HL-60 (cell line): ENCODE results near the gene UNC5C.

Experiments
- DNase-seq, 2 experiments: peaks; one replicate each; pipeline ENCODE4 v3.0.0-alpha.2; 2010 to 2020; ENCODE audit warnings: low read depth in 1 of 2, low spot score in 1 of 2
- H3K27ac ChIP-seq: fragments of 250-450 bp; sonication (Bioruptor Pico); replicated peaks from 2 replicates; pipeline ENCODE4 v1.5.1; 2020; ENCODE audit warnings: mild to moderate bottlenecking, moderate library complexity
- H3K27me3 ChIP-seq: fragments of 250-450 bp; sonication (Bioruptor Pico); 2 replicates; pipeline ENCODE4 v1.5.1; 2021; ENCODE audit warnings: mild to moderate bottlenecking, moderate library complexity; ENCODE audit not compliant: insufficient read depth, poor library complexity, severe bottlenecking
- H3K4me3 ChIP-seq: replicated peaks from 2 replicates; pipeline ENCODE4 v1.5.1; 2011; ENCODE audit warnings: mild to moderate bottlenecking, control low read depth, low read length; ENCODE audit not compliant: insufficient read depth
- GABPA ChIP-seq: IDR thresholded peaks from 2 replicates; pipeline ENCODE4 v1.6.1; 2012; ENCODE audit warnings: low read depth
- POLR2AphosphoS5 ChIP-seq: IDR thresholded peaks from 2 replicates; pipeline ENCODE4 v1.6.1; 2012; ENCODE audit warnings: low read depth
- SPI1 ChIP-seq: IDR thresholded peaks from 2 replicates; pipeline ENCODE4 v1.6.1; 2012; ENCODE audit warnings: low read depth, mild to moderate bottlenecking, borderline replicate concordance
- TF ChIP-seq, protein P1 (sequence below): IDR thresholded peaks from one replicate; pipeline ENCODE4 v1.5.1; 2011; ENCODE audit warnings: low read length, control low read depth, inconsistent platforms; ENCODE audit not compliant: insufficient read depth
- TF ChIP-seq, protein P2 (sequence below): IDR thresholded peaks from 2 replicates; pipeline ENCODE4 v1.6.1; 2012; ENCODE audit warnings: low read depth; ENCODE audit not compliant: insufficient replicate concordance

UNC5C gene

DNA sequence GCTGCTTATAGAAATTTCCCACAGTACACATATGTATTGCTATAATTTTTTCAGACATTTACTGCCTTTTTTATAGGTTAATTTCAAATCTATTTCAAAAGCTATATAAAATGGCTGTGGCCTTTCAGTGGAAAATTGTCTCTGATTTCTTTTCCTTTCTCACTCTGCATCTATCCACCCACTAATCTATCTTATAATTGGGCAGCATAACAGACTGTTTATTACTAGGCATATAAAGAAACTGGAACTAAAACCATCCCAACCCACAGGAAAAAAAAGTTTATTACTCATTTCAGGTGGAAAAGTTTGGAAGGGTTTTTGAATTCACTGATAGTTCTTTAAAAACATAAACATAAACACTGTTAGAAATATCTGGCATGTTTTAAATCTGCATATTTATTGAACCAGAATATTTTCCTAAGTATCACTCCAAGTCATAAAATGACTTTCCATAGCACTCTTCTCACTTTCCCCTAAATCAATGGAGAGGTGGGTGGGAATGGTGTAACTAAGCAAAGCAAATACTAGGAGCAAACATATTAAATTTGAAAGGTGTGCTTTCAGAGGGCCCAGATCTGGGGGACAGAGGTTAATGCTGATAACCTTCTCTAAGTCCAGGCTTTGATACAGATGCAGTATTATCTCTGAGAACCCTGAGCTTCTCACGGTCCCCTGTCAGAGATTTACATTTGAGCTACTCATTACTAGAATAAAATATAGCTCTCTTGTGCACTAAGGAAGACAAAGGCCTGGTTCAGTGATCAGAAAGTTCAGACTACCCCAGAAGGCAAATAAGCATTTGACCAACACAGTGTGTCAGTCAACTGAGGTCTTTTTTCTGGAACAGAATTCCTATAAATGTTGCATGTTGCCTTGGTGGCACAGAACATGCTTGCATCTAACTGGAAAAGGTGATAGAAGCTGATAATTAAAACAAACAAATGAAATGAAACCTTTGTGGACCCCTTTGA lies 328.3 kb downstream of the UNC5C start:
- Histone ChIP-seq H3K27ac (no peak overlapping the region), H3K27me3 (no peaks in the 10 kb centered on the region), H3K4me3 (no peak overlapping the region)
- DNase-seq, result no peak
- TF ChIP-seq, protein P1, sequence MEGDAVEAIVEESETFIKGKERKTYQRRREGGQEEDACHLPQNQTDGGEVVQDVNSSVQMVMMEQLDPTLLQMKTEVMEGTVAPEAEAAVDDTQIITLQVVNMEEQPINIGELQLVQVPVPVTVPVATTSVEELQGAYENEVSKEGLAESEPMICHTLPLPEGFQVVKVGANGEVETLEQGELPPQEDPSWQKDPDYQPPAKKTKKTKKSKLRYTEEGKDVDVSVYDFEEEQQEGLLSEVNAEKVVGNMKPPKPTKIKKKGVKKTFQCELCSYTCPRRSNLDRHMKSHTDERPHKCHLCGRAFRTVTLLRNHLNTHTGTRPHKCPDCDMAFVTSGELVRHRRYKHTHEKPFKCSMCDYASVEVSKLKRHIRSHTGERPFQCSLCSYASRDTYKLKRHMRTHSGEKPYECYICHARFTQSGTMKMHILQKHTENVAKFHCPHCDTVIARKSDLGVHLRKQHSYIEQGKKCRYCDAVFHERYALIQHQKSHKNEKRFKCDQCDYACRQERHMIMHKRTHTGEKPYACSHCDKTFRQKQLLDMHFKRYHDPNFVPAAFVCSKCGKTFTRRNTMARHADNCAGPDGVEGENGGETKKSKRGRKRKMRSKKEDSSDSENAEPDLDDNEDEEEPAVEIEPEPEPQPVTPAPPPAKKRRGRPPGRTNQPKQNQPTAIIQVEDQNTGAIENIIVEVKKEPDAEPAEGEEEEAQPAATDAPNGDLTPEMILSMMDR, result no peak
- no peak for TF ChIP-seq SPI1
- no peak for TF ChIP-seq POLR2AphosphoS5
- no peak for TF ChIP-seq GABPA
- TF ChIP-seq, protein P2, sequence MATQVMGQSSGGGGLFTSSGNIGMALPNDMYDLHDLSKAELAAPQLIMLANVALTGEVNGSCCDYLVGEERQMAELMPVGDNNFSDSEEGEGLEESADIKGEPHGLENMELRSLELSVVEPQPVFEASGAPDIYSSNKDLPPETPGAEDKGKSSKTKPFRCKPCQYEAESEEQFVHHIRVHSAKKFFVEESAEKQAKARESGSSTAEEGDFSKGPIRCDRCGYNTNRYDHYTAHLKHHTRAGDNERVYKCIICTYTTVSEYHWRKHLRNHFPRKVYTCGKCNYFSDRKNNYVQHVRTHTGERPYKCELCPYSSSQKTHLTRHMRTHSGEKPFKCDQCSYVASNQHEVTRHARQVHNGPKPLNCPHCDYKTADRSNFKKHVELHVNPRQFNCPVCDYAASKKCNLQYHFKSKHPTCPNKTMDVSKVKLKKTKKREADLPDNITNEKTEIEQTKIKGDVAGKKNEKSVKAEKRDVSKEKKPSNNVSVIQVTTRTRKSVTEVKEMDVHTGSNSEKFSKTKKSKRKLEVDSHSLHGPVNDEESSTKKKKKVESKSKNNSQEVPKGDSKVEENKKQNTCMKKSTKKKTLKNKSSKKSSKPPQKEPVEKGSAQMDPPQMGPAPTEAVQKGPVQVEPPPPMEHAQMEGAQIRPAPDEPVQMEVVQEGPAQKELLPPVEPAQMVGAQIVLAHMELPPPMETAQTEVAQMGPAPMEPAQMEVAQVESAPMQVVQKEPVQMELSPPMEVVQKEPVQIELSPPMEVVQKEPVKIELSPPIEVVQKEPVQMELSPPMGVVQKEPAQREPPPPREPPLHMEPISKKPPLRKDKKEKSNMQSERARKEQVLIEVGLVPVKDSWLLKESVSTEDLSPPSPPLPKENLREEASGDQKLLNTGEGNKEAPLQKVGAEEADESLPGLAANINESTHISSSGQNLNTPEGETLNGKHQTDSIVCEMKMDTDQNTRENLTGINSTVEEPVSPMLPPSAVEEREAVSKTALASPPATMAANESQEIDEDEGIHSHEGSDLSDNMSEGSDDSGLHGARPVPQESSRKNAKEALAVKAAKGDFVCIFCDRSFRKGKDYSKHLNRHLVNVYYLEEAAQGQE, result no peak

DNA sequence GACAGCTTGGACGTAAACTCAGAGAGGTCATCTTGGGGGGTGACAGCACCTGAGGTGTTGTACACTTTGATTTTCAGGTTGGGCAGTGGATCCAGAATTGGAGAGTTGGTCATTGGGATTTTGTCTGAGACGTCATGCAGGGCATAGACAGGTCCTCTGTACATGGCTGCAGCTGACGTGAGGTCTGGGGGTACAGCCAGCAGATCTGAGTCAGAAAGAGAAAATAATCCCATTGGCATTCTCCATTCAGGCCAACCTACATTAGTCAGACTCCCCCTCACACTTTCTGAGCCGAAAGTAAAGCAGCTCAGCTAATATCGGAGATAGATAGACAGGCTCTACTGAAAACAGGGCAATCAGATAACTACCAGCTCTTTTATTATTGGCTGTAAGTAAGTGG lies 329.7 kb downstream of the UNC5C start:
- Histone ChIP-seq H3K27me3 (no peaks in the 10 kb centered on the region), H3K27ac (no peak overlapping the region), H3K4me3 (no peak overlapping the region)
- DNase-seq, result no peak
- TF ChIP-seq, protein P1, result no peak
- TF ChIP-seq POLR2AphosphoS5 (no peak), SPI1 (no peak), GABPA (no peak)
- TF ChIP-seq, protein P2, result no peak

DNA sequence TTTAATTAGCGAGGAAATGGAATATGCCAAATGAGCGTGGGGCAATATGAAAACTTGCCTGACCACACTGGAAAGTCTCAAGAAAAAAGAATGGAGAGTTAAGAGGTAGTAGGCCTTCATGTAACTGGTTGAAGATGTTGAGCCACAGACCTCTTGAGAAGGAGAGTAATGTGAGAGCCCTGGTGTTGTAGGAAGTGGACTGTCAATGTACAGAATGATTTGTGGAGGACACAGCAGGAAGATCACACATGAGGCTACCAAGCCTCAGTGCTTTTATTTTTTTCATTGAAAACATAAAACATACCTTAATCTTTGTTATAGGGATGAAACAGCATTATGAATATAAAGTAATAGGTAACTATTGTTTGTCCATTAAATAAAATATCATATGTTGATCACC lies 331.6 kb downstream of the UNC5C start:
- TF ChIP-seq, protein P1, result no peak
- TF ChIP-seq, protein P2, result no peak
- TF ChIP-seq SPI1 (no peak), GABPA (no peak), POLR2AphosphoS5 (no peak)

More for the DNA sequence above, 331.6 kb downstream of the UNC5C start:
- Histone ChIP-seq H3K27me3 (no peaks in the 10 kb centered on the region), H3K27ac (no peak overlapping the region), H3K4me3 (no peak overlapping the region)
- DNase-seq, result no peak
